Astrocyte (in vitro differentiated cells and primary cell): ENCODE data around the gene ATP6V1E1. TPM values are rescaled to one million over a fixed set of nuclear protein-coding genes. Genes with fewer than 3 reads are reported as not detected.

Experiments
- DNase-seq: peaks from one replicate; pipeline ENCODE4 v3.0.0-alpha.2; 2010; ENCODE audit warnings: low read depth
- FAIRE-seq: peaks from 2 replicates; lab custom pipeline; 2011; peaks lifted over from hg19 to GRCh38; lab: Jason Lieb, UNC
- H2AFZ ChIP-seq: 2 replicates; pipeline ENCODE4 v1.6.0; 2012; ENCODE audit warnings: low read depth, low read length, inconsistent platforms
- H3K27ac ChIP-seq: 2 replicates; pipeline ENCODE4 v1.5.1; 2011; ENCODE audit warnings: low read depth, low read length, inconsistent platforms
- H3K27me3 ChIP-seq: 2 replicates; pipeline ENCODE4 v1.6.0; 2011; ENCODE audit warnings: low read length, inconsistent platforms; ENCODE audit not compliant: insufficient read depth
- H3K36me3 ChIP-seq: 2 replicates; pipeline ENCODE4 v1.5.1; 2011; ENCODE audit warnings: low read length, inconsistent platforms; ENCODE audit not compliant: insufficient read depth
- H3K4me1 ChIP-seq: 2 replicates; pipeline ENCODE4 v1.5.1; 2011; ENCODE audit warnings: low read length, inconsistent platforms; ENCODE audit not compliant: insufficient read depth
- H3K4me2 ChIP-seq: 2 replicates; pipeline ENCODE4 v1.6.0; 2012; ENCODE audit warnings: low read length, inconsistent platforms
- H3K4me3 ChIP-seq: 2 replicates; pipeline ENCODE4 v1.5.1; 2011; ENCODE audit warnings: low read depth, mild to moderate bottlenecking, low read length, inconsistent platforms; ENCODE audit not compliant: insufficient read depth
- H3K79me2 ChIP-seq: 2 replicates; pipeline ENCODE4 v1.6.0; 2012; ENCODE audit warnings: mild to moderate bottlenecking, low read length, inconsistent platforms; ENCODE audit not compliant: insufficient read depth
- H3K9ac ChIP-seq: 2 replicates; pipeline ENCODE4 v1.6.0; 2012; ENCODE audit warnings: mild to moderate bottlenecking, low read length, inconsistent platforms
- H3K9me3 ChIP-seq: 2 replicates; pipeline ENCODE4 v1.5.1; 2012; ENCODE audit warnings: low read depth, mild to moderate bottlenecking, low read length, inconsistent platforms; ENCODE audit not compliant: insufficient read depth
- H4K20me1 ChIP-seq: 2 replicates; pipeline ENCODE4 v1.6.0; 2012; ENCODE audit warnings: low read length, inconsistent platforms; ENCODE audit not compliant: insufficient read depth
- H3K27ac Mint-ChIP-seq: one replicate; pipeline ENCODE4 v1.8.0; 2021; ENCODE audit warnings: mild to moderate bottlenecking, mixed read lengths; ENCODE audit not compliant: unreplicated experiment
- H3K27me3 Mint-ChIP-seq: one replicate; pipeline ENCODE4 v1.8.0; 2021; ENCODE audit warnings: low read depth, mixed read lengths; ENCODE audit not compliant: unreplicated experiment
- H3K36me3 Mint-ChIP-seq: one replicate; pipeline ENCODE4 v1.8.0; 2021; ENCODE audit warnings: low read depth, mixed read lengths; ENCODE audit not compliant: unreplicated experiment
- H3K4me1 Mint-ChIP-seq: one replicate; pipeline ENCODE4 v1.8.0; 2021; ENCODE audit warnings: low read depth, mixed read lengths; ENCODE audit not compliant: unreplicated experiment
- H3K4me3 Mint-ChIP-seq: one replicate; pipeline ENCODE4 v1.8.0; 2021; ENCODE audit warnings: mild to moderate bottlenecking, moderate library complexity, mixed read lengths; ENCODE audit not compliant: unreplicated experiment
- H3K9me3 Mint-ChIP-seq: one replicate; pipeline ENCODE4 v1.8.0; 2021; ENCODE audit warnings: mild to moderate bottlenecking, mixed read lengths; ENCODE audit not compliant: unreplicated experiment
- CTCF ChIP-seq: IDR thresholded peaks from 2 replicates; pipeline ENCODE4 v1.5.1; 2011; ENCODE audit warnings: low read depth, mild to moderate bottlenecking, inconsistent platforms, low read length, moderate library complexity; ENCODE audit not compliant: insufficient read depth
- EZH2 ChIP-seq: IDR thresholded peaks from 2 replicates; pipeline ENCODE4 v1.6.1; 2012; ENCODE audit warnings: mild to moderate bottlenecking, low read length, inconsistent platforms; ENCODE audit not compliant: insufficient read depth
- total RNA-seq: library from RNA; stranded (reverse); gene quantifications from 2 replicates; pipeline ENCODE4 v1.2.1, GENCODE V29; 2021

ATP6V1E1 gene
- total RNA-seq, 1 donor from 2014 or later, result 160 TPM

DNA sequence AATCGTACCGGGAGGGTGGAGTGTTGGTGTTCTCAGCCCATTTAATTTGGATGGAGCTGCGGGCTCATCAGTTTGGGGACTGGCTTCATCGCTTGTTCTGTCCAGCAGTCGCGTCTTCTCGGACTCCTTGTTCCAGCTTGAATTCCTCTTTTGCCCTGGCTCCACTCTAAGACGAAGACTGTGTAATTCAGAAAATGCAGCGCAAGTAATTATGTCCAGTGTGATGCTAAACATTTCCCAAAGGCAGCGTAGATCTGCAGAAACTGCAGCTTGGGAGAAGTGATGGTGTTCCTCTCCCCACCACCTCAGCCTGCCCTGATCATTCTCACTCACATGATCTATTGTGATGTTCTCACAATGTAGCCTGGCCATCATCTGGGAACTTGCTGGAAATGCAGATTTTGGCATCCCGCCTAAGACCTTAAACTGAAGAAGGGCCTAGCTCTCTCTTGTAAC lies 64.6 kb downstream of the ATP6V1E1 start:
- Histone ChIP-seq H3K27ac (no peak overlapping the region), H3K4me3 (no peak overlapping the region), H3K4me1 (peaks cover 8% of the 10 kb centered on the region), H3K36me3 (no peaks in the 10 kb centered on the region), H3K27me3 (peaks cover 3% of the 10 kb centered on the region), H3K4me2 (peak overlapping the region; percentile 47), H3K79me2 (no peaks in the 10 kb centered on the region), H3K9me3 (no peaks in the 10 kb centered on the region), H3K9ac (no peak overlapping the region), H2AFZ (peak overlapping the region; percentile 13), H4K20me1 (no peaks in the 10 kb centered on the region)
- Mint-ChIP-seq H3K27me3 (no peaks in the 10 kb centered on the region), H3K4me1 (peaks cover 10% of the 10 kb centered on the region), H3K9me3 (no peaks in the 10 kb centered on the region), H3K4me3 (no peak overlapping the region), H3K36me3 (peaks cover 10% of the 10 kb centered on the region), H3K27ac (no peak overlapping the region)
- FAIRE-seq (no peak), DNase-seq (peak; percentile 11)
- TF ChIP-seq EZH2, result no peak
- no peak for TF ChIP-seq CTCF

DNA sequence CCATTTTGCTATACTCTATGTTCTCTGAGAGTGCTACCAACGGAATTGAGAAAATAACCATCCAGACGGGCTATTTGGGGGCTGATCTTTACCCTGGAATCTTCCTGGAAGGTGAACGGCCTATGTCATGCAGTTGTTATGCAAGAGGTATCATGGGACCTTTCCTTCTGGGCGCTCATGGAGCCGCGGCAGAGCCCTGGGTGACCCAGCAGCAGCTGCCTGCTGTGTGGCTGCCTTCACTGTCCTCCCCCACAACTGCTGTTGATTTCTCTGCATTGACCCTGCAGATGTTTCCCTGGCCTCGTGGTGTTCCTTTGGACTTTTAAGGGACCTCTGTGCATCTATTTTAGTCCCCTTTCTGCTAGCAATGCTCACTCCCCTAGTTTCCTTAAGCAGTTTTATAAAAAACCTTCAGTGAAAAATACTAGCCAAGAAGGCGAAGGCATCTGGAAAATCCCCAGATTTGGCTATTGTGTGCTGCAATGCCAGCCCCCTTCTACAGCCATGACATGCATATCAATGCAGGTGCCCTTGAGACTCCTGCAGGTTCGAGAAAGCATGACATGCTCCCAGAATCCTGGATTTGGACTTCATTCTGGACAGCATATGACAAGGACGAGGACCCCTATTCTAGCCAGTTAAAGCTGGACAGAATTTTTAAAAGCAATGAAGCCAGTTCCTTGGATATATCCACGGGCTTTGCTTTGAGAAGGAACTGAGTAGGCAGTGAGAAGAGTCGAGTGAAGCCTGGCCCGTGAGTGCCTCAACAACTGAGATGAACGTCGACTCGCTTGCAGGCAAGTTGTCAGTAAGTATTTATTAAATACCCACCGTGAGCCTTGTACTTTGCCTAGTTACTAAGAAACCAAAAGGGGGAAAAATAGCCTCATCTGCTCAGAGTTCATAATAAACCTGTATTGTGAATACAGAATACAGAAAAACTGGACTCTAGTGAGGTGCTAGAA lies 65.4 kb downstream of the ATP6V1E1 start, which contains the start of gene SLC25A18:
Gene SLC25A18 (plus strand): TSS at position 593 of the 965 bp plus-strand sequence. CDS start 16,447 bp downstream, outside the sequence.
- FAIRE-seq, result no peak
- H3K9me3 ChIP-seq, result no peaks in the 10 kb centered on the region
- Mint-ChIP-seq H3K36me3 (peaks cover 11% of the 10 kb centered on the region), H3K27me3 (no peaks in the 10 kb centered on the region), H3K4me1 (peaks cover 10% of the 10 kb centered on the region), H3K27ac (peak within 1 kb of the TSS; percentile 34), H3K9me3 (no peaks in the 10 kb centered on the region), H3K4me3 (no peak within 1 kb of the TSS)
- H3K9ac ChIP-seq, result no peak within 1 kb of the TSS
- no peaks in the 10 kb centered on the region for H4K20me1 ChIP-seq
- peaks cover 3% of the 10 kb centered on the region for H3K27me3 ChIP-seq
- H3K4me3 ChIP-seq, result no peak within 1 kb of the TSS
- no peaks in the 10 kb centered on the region for H3K79me2 ChIP-seq
- no peak for TF ChIP-seq CTCF
- no peak for TF ChIP-seq EZH2
- H3K4me1 ChIP-seq, result peaks cover 8% of the 10 kb centered on the region
- peak; percentile 18 for DNase-seq
- no peaks in the 10 kb centered on the region for H3K36me3 ChIP-seq
- H2AFZ ChIP-seq, result peak within 1 kb of the TSS; percentile 13
- H3K4me2 ChIP-seq, result peak within 1 kb of the TSS; percentile 47
- H3K27ac ChIP-seq, result no peak within 1 kb of the TSS
